Progenitor cell of endocrine pancreas (in vitro differentiated cells): ENCODE results near the gene C11orf87. TPM values are rescaled to one million over a fixed set of nuclear protein-coding genes. Genes with fewer than 3 reads are reported as not detected.

Experiments
- DNase-seq: peaks from one replicate; pipeline ENCODE4 v3.0.0; 2021; ENCODE audit warnings: low spot score; ENCODE audit not compliant: unreplicated experiment
- H3K27ac Mint-ChIP-seq: 2 replicates; pipeline ENCODE4 v1.8.0; 2021; ENCODE audit warnings: mild to moderate bottlenecking, moderate library complexity, mixed read lengths
- H3K27me3 Mint-ChIP-seq: 2 replicates; pipeline ENCODE4 v1.8.0; 2021; ENCODE audit warnings: mixed read lengths
- H3K36me3 Mint-ChIP-seq: 2 replicates; pipeline ENCODE4 v1.8.0; 2022; ENCODE audit warnings: mixed read lengths; ENCODE audit not compliant: insufficient read depth
- H3K4me1 Mint-ChIP-seq: 2 replicates; pipeline ENCODE4 v1.8.0; 2021; ENCODE audit warnings: low read depth, mixed read lengths
- H3K4me3 Mint-ChIP-seq: 2 replicates; pipeline ENCODE4 v1.8.0; 2021; ENCODE audit warnings: low read depth, mild to moderate bottlenecking, moderate library complexity, mixed read lengths
- H3K9me3 Mint-ChIP-seq: 2 replicates; pipeline ENCODE4 v1.8.0; 2021; ENCODE audit warnings: low read depth, mixed read lengths
- total RNA-seq: library from RNA; stranded (reverse); gene quantifications from 2 replicates; pipeline ENCODE4 v1.2.1, GENCODE V29; 2021
- TF ChIP-seq, protein P1 (sequence below): fragments of 200-600 bp; sonication (generic); IDR thresholded peaks from one replicate; pipeline ENCODE4 v1.5.0; 2021; ENCODE audit warnings: antibody characterized with exemption, mild to moderate bottlenecking; ENCODE audit not compliant: unreplicated experiment

C11orf87 gene
- total RNA-seq, 1 donor from 2014 or later, result 2.0 TPM

GRCh38 chr11:109405671-109406070 is 16.3 kb upstream of the C11orf87 start:
- H3K27me3 Mint-ChIP-seq, result no peaks in the 10 kb centered on the region
- TF ChIP-seq, protein P1, sequence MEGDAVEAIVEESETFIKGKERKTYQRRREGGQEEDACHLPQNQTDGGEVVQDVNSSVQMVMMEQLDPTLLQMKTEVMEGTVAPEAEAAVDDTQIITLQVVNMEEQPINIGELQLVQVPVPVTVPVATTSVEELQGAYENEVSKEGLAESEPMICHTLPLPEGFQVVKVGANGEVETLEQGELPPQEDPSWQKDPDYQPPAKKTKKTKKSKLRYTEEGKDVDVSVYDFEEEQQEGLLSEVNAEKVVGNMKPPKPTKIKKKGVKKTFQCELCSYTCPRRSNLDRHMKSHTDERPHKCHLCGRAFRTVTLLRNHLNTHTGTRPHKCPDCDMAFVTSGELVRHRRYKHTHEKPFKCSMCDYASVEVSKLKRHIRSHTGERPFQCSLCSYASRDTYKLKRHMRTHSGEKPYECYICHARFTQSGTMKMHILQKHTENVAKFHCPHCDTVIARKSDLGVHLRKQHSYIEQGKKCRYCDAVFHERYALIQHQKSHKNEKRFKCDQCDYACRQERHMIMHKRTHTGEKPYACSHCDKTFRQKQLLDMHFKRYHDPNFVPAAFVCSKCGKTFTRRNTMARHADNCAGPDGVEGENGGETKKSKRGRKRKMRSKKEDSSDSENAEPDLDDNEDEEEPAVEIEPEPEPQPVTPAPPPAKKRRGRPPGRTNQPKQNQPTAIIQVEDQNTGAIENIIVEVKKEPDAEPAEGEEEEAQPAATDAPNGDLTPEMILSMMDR, result no peak
- no peak overlapping the region for H3K27ac Mint-ChIP-seq
- H3K4me1 Mint-ChIP-seq, result no peaks in the 10 kb centered on the region
- H3K4me3 Mint-ChIP-seq, result no peak overlapping the region
- no peaks in the 10 kb centered on the region for H3K36me3 Mint-ChIP-seq
- H3K9me3 Mint-ChIP-seq, result no peaks in the 10 kb centered on the region
- no peak for DNase-seq

DNA sequence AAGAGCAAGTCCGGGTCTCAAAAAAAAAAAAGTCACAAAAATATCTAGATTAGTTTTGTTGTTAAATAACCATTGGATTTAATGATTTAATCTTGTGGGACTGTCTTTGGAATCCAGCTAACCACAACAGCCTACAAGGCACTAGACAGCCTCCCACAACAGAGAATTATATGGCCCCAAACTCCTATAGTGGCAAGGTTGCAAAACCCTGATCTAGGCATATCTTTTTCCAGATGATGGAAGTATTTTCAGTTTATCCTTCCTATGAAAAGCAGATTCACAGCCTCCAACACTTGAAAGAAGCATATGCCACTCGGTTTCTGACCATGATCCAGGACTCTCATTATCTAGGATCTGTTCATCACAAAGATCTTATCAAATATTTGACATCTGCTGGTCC is 5.4 kb upstream of the C11orf87 start:
- H3K27ac Mint-ChIP-seq, result no peak overlapping the region

GRCh38 chr11:109422870-109423465 is 978 bp downstream of the C11orf87 start:
- Mint-ChIP-seq H3K4me1 (peaks cover 4% of the 10 kb centered on the region), H3K4me3 (peak overlapping the region; percentile 56), H3K9me3 (no peaks in the 10 kb centered on the region), H3K27ac (no peak overlapping the region), H3K27me3 (peaks cover 77% of the 10 kb centered on the region), H3K36me3 (no peaks in the 10 kb centered on the region)
- no peak for DNase-seq
- TF ChIP-seq, protein P1, result no peak

More for the DNA sequence above, 5.4 kb upstream of the C11orf87 start:
- TF ChIP-seq, protein P1, result no peak
- DNase-seq, result no peak
- H3K4me1 Mint-ChIP-seq, result peaks cover under 1% of the 10 kb centered on the region
- H3K4me3 Mint-ChIP-seq, result no peak overlapping the region
- no peaks in the 10 kb centered on the region for H3K36me3 Mint-ChIP-seq
- peaks cover 54% of the 10 kb centered on the region for H3K27me3 Mint-ChIP-seq
- no peaks in the 10 kb centered on the region for H3K9me3 Mint-ChIP-seq

DNA sequence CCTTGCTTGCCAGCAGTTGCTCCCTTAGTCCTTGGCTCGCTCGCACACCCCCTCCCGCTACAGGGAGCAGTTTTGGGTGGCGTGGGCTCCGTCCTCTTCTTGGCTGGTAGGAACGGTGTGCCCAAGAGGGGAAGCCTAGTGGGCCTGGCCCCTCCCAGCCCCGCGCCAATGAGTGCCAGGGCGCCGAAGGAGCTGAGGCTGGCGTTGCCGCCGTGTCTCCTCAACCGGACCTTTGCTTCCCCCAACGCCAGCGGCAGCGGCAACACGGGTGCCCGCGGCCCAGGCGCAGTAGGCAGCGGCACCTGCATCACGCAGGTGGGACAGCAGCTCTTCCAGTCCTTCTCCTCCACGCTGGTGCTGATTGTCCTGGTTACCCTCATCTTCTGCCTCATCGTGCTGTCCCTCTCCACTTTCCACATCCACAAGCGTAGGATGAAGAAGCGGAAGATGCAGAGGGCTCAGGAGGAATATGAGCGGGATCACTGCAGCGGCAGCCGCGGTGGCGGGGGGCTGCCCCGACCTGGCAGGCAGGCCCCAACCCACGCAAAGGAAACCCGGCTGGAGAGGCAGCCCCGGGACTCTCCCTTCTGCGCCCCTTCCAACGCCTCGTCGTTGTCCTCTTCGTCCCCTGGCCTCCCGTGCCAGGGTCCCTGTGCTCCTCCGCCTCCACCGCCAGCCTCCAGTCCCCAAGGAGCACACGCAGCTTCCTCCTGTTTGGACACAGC is 1.6 kb downstream of the C11orf87 start:
- no peaks in the 10 kb centered on the region for H3K9me3 Mint-ChIP-seq
- TF ChIP-seq, protein P1, result no peak
- H3K27ac Mint-ChIP-seq, result no peak overlapping the region
- DNase-seq, result no peak
- H3K36me3 Mint-ChIP-seq, result no peaks in the 10 kb centered on the region
- peak overlapping the region; percentile 56 for H3K4me3 Mint-ChIP-seq
- peaks cover 70% of the 10 kb centered on the region for H3K27me3 Mint-ChIP-seq
- peaks cover 4% of the 10 kb centered on the region for H3K4me1 Mint-ChIP-seq

DNA sequence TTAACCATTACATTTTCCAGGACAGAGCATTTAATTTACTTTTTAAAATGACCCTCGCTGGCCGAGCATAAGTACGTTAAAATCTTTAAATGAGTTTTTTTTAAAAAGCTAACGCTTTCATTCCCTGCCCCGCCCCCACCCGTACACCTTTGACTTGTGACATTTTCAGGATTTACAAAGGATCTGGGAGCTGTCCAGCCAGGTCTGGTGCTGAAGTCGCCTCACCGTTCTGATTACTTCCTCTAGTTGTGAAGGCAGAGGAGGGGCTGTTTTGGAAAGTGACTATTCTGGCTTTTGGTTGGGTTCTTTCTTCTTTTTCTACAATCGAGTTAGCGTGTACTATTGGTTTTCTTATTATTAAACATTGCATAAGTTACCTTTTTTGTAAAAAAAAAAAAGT is 2.9 kb downstream of the C11orf87 start:
- Mint-ChIP-seq H3K9me3 (no peaks in the 10 kb centered on the region), H3K4me1 (peaks cover 4% of the 10 kb centered on the region), H3K36me3 (no peaks in the 10 kb centered on the region), H3K27me3 (peaks cover 69% of the 10 kb centered on the region), H3K27ac (no peak overlapping the region), H3K4me3 (no peak overlapping the region)
- TF ChIP-seq, protein P1, result no peak
- DNase-seq, result peak; percentile 79
